ENCODE measurements around the gene PEX16.

Gene PEX16

GRCh38 chr11:45900916-45901617 is 16.6 kb downstream of the PEX16 start:
- TF ChIP-seq TAF1 (IDR thresholded peaks at IDR 0.05; ENCODE audit: borderline replicate concordance, insufficient read depth, low read length): no peak
- no peak for TF ChIP-seq SIN3A (IDR thresholded peaks at IDR 0.05; ENCODE audit: borderline replicate concordance, insufficient read depth, low read length)
- TF ChIP-seq REST (IDR thresholded peaks at IDR 0.05; ENCODE audit: insufficient read depth in 1 of 2, low read depth in 2 of 2, low read length in 2 of 2): no peak
- no peak for TF ChIP-seq FOXP2 (optimal IDR thresholded peaks at IDR 0.05; ENCODE audit: borderline replicate concordance, extremely low read depth, extremely low read length, insufficient read depth)
- no peak for TF ChIP-seq POLR2AphosphoS5 (IDR thresholded peaks at IDR 0.05; ENCODE audit: low read depth, low read length)

GRCh38 chr11:45899448-45900174 is 18.1 kb downstream of the PEX16 start:
- TF ChIP-seq FOXP2 (optimal IDR thresholded peaks at IDR 0.05; ENCODE audit: borderline replicate concordance, extremely low read depth, extremely low read length, insufficient read depth): no peak
- no peak for TF ChIP-seq POLR2AphosphoS5 (IDR thresholded peaks at IDR 0.05; ENCODE audit: low read depth, low read length)
- peak; percentile 95 to 97 for TF ChIP-seq REST (IDR thresholded peaks at IDR 0.05; ENCODE audit: insufficient read depth in 1 of 2, low read depth in 2 of 2, low read length in 2 of 2)
- TF ChIP-seq SIN3A (IDR thresholded peaks at IDR 0.05; ENCODE audit: borderline replicate concordance, insufficient read depth, low read length): 0 out of 2 replicates have a peak, but pooled peaks have one; percentile 55
- no peak for TF ChIP-seq TAF1 (IDR thresholded peaks at IDR 0.05; ENCODE audit: borderline replicate concordance, insufficient read depth, low read length)

GRCh38 chr11:45899086-45899447 is 18.6 kb downstream of the PEX16 start:
- TF ChIP-seq SIN3A (IDR thresholded peaks at IDR 0.05; ENCODE audit: borderline replicate concordance, insufficient read depth, low read length): no peak
- TF ChIP-seq POLR2AphosphoS5 (IDR thresholded peaks at IDR 0.05; ENCODE audit: low read depth, low read length): no peak
- no peak for TF ChIP-seq TAF1 (IDR thresholded peaks at IDR 0.05; ENCODE audit: borderline replicate concordance, insufficient read depth, low read length)
- TF ChIP-seq REST (IDR thresholded peaks at IDR 0.05; ENCODE audit: insufficient read depth in 1 of 2, low read depth in 2 of 2, low read length in 2 of 2): no peak
- no peak for TF ChIP-seq FOXP2 (optimal IDR thresholded peaks at IDR 0.05; ENCODE audit: borderline replicate concordance, extremely low read depth, extremely low read length, insufficient read depth)

- no peak for TF ChIP-seq SIN3A (IDR thresholded peaks at IDR 0.05; ENCODE audit: borderline replicate concordance, insufficient read depth, low read length)
These were observed 20.1 kb downstream of the PEX16 start for GRCh38 chr11:45897556-45897955.

- TF ChIP-seq REST (IDR thresholded peaks at IDR 0.05; ENCODE audit: insufficient read depth in 1 of 2, low read depth in 2 of 2, low read length in 2 of 2) (peak; percentile 58 to 79; a peak in 3 of 4 replicates), POLR2AphosphoS5 (IDR thresholded peaks at IDR 0.05; ENCODE audit: low read depth, low read length) (no peak), FOXP2 (optimal IDR thresholded peaks at IDR 0.05; ENCODE audit: borderline replicate concordance, extremely low read depth, extremely low read length, insufficient read depth) (no peak)
These were observed 21.2 kb downstream of the PEX16 start for GRCh38 chr11:45896422-45896984.
